SK-N-SH (cell line): ENCODE measurements around the gene GSTA1. TPM values are rescaled to one million over a fixed set of nuclear protein-coding genes. Genes with fewer than 3 reads are reported as not detected.

Experiments used
- CTCF ChIA-PET: fragments of 300-600, 350-600 bp; formaldehyde crosslinking; extraction: SDS; loops from one replicate; lab custom pipeline; 2021; lab: Yijun Ruan, JAX
- POLR2A ChIA-PET: fragments of 350-600 bp; sonication (Branson Sonifier 250); formaldehyde crosslinking; extraction: SDS; loops from one replicate; lab custom pipeline; 2020; ENCODE audit warnings: antibody characterized with exemption, inconsistent platforms; lab: Yijun Ruan, JAX
- DNase-seq: peaks from one replicate; pipeline ENCODE4 v3.0.0; 2012
- H2AFZ ChIP-seq: fragments of 200-600 bp; sonication (generic); 2 replicates; pipeline ENCODE4 v1.8.1; 2016; ENCODE audit warnings: antibody characterized with exemption, mild to moderate bottlenecking, low read depth
- H3F3A ChIP-seq: fragments of 200-600 bp; sonication (generic); replicated peaks from 2 replicates; pipeline ENCODE3; 2016; ENCODE audit warnings: antibody characterized with exemption, mild to moderate bottlenecking; ENCODE audit not compliant: insufficient read depth
- H3K27ac ChIP-seq, 2 experiments: fragments of 200-500 bp in 1 of 2; fragments of 200-600 bp in 1 of 2; sonication (Bioruptor generic) in 1 of 2; sonication (generic), shearing (Covaris generic) in 1 of 2; 2 replicates each; pipeline versions ENCODE4 v1.5.1 to v1.6.1; 2014 to 2016; ENCODE audit warnings: low read depth in 2 of 2, inconsistent platforms in 1 of 2, low read length in 1 of 2, mild to moderate bottlenecking in 1 of 2, mixed read lengths in 1 of 2
- H3K27me3 ChIP-seq: fragments of 200-600 bp; sonication (generic), shearing (Covaris generic); 2 replicates; pipeline ENCODE4 v1.6.1; 2016; ENCODE audit warnings: mixed run types; ENCODE audit not compliant: insufficient read depth
- H3K36me3 ChIP-seq, 2 experiments: fragments of 200-500 bp in 1 of 2; fragments of 200-600 bp in 1 of 2; sonication (Bioruptor generic) in 1 of 2; sonication (generic) in 1 of 2; replicated peaks in 1 of 2; 2 replicates each; pipeline versions ENCODE3 to v1.5.1; 2014 to 2016; ENCODE audit warnings: low read length in 1 of 2, mild to moderate bottlenecking in 1 of 2; ENCODE audit not compliant: insufficient read depth in 2 of 2, control insufficient read depth in 1 of 2
- H3K4me1 ChIP-seq, 2 experiments: fragments of 200-500 bp in 1 of 2; fragments of 200-600 bp in 1 of 2; sonication (Bioruptor generic) in 1 of 2; sonication (generic), shearing (Covaris generic) in 1 of 2; 2 replicates each; pipeline versions ENCODE4 v1.5.1 to v1.6.1; 2014 to 2016; ENCODE audit warnings: low read depth in 1 of 2, low read length in 1 of 2, mixed run types in 1 of 2; ENCODE audit not compliant: insufficient read depth in 2 of 2, control insufficient read depth in 1 of 2
- H3K4me2 ChIP-seq: fragments of 200-600 bp; sonication (generic), shearing (Covaris generic); 2 replicates; pipeline ENCODE4 v1.6.1; 2017; ENCODE audit warnings: mixed run types
- H3K4me3 ChIP-seq, 2 experiments: fragments of 200-500 bp in 1 of 2; fragments of 200-600 bp in 1 of 2; sonication (Bioruptor generic) in 1 of 2; sonication (generic), shearing (Covaris generic) in 1 of 2; 2 replicates each; pipeline versions ENCODE4 v1.5.1 to v1.8.1; 2014 to 2016; ENCODE audit warnings: low read depth in 2 of 2, inconsistent platforms in 1 of 2, low read length in 1 of 2, mild to moderate bottlenecking in 1 of 2, mixed read lengths in 1 of 2, moderate library complexity in 1 of 2
- H3K79me2 ChIP-seq: fragments of 200-600 bp; sonication (generic); 2 replicates; pipeline ENCODE4 v1.8.1; 2017; ENCODE audit warnings: mild to moderate bottlenecking; ENCODE audit not compliant: insufficient read depth
- H3K9ac ChIP-seq: fragments of 200-600 bp; sonication (generic); 2 replicates; pipeline ENCODE4 v1.6.1; 2017; ENCODE audit warnings: mixed run types
- H3K9me2 ChIP-seq: fragments of 200-600 bp; sonication (generic); 2 replicates; pipeline ENCODE4 v1.6.1; 2017; ENCODE audit warnings: mixed run types
- H3K9me3 ChIP-seq: fragments of 200-600 bp; sonication (generic); 2 replicates; pipeline ENCODE4 v1.6.1; 2017; ENCODE audit warnings: mixed run types, mild to moderate bottlenecking, moderate library complexity
- H4K20me1 ChIP-seq: fragments of 200-600 bp; sonication (generic); 2 replicates; pipeline ENCODE4 v1.6.1; 2017; ENCODE audit warnings: mild to moderate bottlenecking, mixed run types; ENCODE audit not compliant: insufficient read depth
- CHD2 ChIP-seq: fragments of 150-350 bp; IDR thresholded peaks from 2 replicates; pipeline ENCODE4 v1.6.1; 2018; ENCODE audit warnings: low read length; ENCODE audit not compliant: partially characterized antibody
- EZH2phosphoT487 ChIP-seq: fragments of 200-600 bp; sonication (generic); IDR thresholded peaks from 2 replicates; pipeline ENCODE4 v1.6.1; 2017; ENCODE audit warnings: low read depth, mixed run types, mild to moderate bottlenecking, antibody characterized with exemption, moderate library complexity, borderline replicate concordance
- FOSL2 ChIP-seq: IDR thresholded peaks from 2 replicates; pipeline ENCODE4 v1.4.0; 2012; ENCODE audit warnings: low read depth, mild to moderate bottlenecking, moderate library complexity, borderline replicate concordance
- FOXJ3 ChIP-seq: sonication (generic); formaldehyde crosslinking; IDR thresholded peaks from 2 replicates; pipeline ENCODE4 v1.5.1; 2020; ENCODE audit warnings: mild to moderate bottlenecking, missing genetic modification reagents
- GABPA ChIP-seq: IDR thresholded peaks from 2 replicates; pipeline ENCODE4 v1.4.0; 2012; ENCODE audit warnings: low read depth, mild to moderate bottlenecking
- NRF1 ChIP-seq: IDR thresholded peaks from 2 replicates; pipeline ENCODE4 v1.6.1; 2012; ENCODE audit warnings: low read depth, mild to moderate bottlenecking, low read length
- POLR2AphosphoS5 ChIP-seq: IDR thresholded peaks from 2 replicates; pipeline ENCODE4 v1.6.1; 2012; ENCODE audit warnings: low read depth, low read length
- RAD21 ChIP-seq: IDR thresholded peaks from 2 replicates; pipeline ENCODE4 v1.6.1; 2012; ENCODE audit warnings: mild to moderate bottlenecking, low read length
- RFX5 ChIP-seq: IDR thresholded peaks from 2 replicates; pipeline ENCODE4 v1.6.1; 2012; ENCODE audit warnings: mild to moderate bottlenecking, improper control_type of control experiment, low read length
- SMC3 ChIP-seq: IDR thresholded peaks from 2 replicates; pipeline ENCODE4 v1.6.1; 2012; ENCODE audit warnings: low read depth, low read length, improper control_type of control experiment
- TAF1 ChIP-seq: IDR thresholded peaks from 2 replicates; pipeline ENCODE4 v1.6.1; 2012; ENCODE audit warnings: low read depth, mild to moderate bottlenecking, low read length, moderate library complexity, borderline replicate concordance
- TEAD4 ChIP-seq: IDR thresholded peaks from 2 replicates; pipeline ENCODE4 v1.4.0; 2012; ENCODE audit warnings: mild to moderate bottlenecking, borderline replicate concordance; ENCODE audit not compliant: insufficient read depth
- YY1 ChIP-seq: IDR thresholded peaks from 2 replicates; pipeline ENCODE4 v1.4.0; 2012; ENCODE audit warnings: low read depth, mild to moderate bottlenecking
- WGBS: methylation state at CpG from one replicate; pipeline ENCODE4 v1.1.6; 2017; ENCODE audit warnings: low lambda C conversion rate; 5-methylcytosine and 5-hydroxymethylcytosine counted together
- polyA plus RNA-seq, 3 experiments: library from polyadenylated mRNA; depleted of rRNA; stranded (reverse); fragments of >200 nt; gene quantifications; 2 replicates each; pipeline ENCODE4 v1.2.3, GENCODE V29; 2012
- TF ChIP-seq, protein P1 (sequence below): fragments of 150-350 bp; IDR thresholded peaks from 2 replicates; pipeline ENCODE4 v1.6.1; 2017; ENCODE audit warnings: antibody characterized with exemption, low read length, low read depth, borderline replicate concordance
- TF ChIP-seq, protein P2 (sequence below): fragments of 200-600 bp; sonication (generic); IDR thresholded peaks from 2 replicates; pipeline ENCODE4 v1.6.1; 2017; ENCODE audit warnings: antibody characterized with exemption, mild to moderate bottlenecking, moderate library complexity

Gene GSTA1
- polyA plus RNA-seq, 1 of the 3 experiments (the other 2 are of a cell fraction): not detected

DNA sequence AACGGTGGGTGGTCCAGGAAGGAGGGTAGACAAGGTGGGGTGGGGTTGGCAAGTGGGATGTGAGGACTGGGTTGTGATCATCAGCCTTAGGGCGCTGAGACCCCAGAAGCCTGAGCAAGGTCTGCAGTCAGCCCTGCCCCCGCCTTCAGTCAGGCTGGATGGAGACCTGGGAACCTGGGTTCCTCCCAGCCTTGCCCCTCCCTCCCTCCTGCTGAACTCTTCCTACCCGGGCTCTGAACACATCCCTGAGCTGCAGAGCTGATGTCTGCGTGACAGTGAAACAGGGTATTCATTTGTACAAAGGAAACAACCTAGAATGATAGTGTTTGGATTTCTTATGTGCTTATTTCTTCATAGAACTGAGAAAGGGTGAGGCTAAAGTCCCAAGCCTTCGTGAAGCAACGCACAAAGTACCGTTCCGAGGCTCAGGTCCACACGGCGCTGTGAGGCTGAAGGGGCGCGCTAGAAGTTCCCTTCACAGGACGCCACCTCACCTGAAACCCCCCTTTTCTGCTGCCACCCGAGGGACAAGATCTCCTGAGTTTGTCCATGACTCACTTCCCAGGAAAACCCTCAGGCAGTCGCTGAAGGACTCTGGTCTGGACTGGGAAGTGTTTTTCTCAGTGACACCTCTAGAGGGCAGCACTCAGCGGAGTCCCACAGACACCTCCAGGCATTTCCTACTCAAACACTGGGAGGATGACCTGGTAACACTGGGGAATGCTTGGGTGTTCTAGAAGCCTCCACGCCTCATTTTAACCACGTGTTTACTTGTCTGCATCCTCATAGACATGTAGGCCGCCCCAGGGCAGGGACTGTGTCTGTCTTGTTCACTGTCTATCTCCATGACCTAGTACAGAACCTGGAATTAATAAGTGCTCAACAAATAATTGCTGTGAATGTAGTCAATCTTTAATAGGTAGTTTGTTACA, 35.8 kb upstream of the GSTA1 start:
- Histone ChIP-seq H2AFZ (no peak overlapping the region), H3K9me3 (no peaks in the 10 kb centered on the region), H3K9me2 (no peaks in the 10 kb centered on the region), H3K27me3 (peaks cover 19% of the 10 kb centered on the region; the same call in 1 of the 2 replicates), H3K4me3 (no peak overlapping the region), H3K79me2 (no peaks in the 10 kb centered on the region), H3F3A (no peaks in the 10 kb centered on the region), H3K36me3 (no peaks in the 10 kb centered on the region), H3K4me1 (no peaks in the 10 kb centered on the region), H3K9ac (no peak overlapping the region), H3K27ac (no peak overlapping the region), H4K20me1 (no peaks in the 10 kb centered on the region), H3K4me2 (no peak overlapping the region)
- peak; percentile 68 for DNase-seq
- peak; percentile 44 for TF ChIP-seq SMC3
- TF ChIP-seq NRF1: no peak
- no peak for TF ChIP-seq FOXJ3
- TF ChIP-seq FOSL2: no peak
- TF ChIP-seq RAD21: peak; percentile 53
- no peak for TF ChIP-seq GABPA
- no peak for TF ChIP-seq TAF1
- TF ChIP-seq, protein P1, sequence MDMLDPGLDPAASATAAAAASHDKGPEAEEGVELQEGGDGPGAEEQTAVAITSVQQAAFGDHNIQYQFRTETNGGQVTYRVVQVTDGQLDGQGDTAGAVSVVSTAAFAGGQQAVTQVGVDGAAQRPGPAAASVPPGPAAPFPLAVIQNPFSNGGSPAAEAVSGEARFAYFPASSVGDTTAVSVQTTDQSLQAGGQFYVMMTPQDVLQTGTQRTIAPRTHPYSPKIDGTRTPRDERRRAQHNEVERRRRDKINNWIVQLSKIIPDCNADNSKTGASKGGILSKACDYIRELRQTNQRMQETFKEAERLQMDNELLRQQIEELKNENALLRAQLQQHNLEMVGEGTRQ: no peak
- no peak for TF ChIP-seq EZH2phosphoT487
- no peak for TF ChIP-seq YY1
- no peak for TF ChIP-seq POLR2AphosphoS5
- no peak for TF ChIP-seq RFX5
- TF ChIP-seq, protein P2, sequence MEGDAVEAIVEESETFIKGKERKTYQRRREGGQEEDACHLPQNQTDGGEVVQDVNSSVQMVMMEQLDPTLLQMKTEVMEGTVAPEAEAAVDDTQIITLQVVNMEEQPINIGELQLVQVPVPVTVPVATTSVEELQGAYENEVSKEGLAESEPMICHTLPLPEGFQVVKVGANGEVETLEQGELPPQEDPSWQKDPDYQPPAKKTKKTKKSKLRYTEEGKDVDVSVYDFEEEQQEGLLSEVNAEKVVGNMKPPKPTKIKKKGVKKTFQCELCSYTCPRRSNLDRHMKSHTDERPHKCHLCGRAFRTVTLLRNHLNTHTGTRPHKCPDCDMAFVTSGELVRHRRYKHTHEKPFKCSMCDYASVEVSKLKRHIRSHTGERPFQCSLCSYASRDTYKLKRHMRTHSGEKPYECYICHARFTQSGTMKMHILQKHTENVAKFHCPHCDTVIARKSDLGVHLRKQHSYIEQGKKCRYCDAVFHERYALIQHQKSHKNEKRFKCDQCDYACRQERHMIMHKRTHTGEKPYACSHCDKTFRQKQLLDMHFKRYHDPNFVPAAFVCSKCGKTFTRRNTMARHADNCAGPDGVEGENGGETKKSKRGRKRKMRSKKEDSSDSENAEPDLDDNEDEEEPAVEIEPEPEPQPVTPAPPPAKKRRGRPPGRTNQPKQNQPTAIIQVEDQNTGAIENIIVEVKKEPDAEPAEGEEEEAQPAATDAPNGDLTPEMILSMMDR: peak; percentile 78
- TF ChIP-seq CHD2: no peak
- no peak for TF ChIP-seq TEAD4
- ChIA-PET CTCF (no interaction called here), POLR2A (no interaction called here)
- WGBS: 41% methylated on average over 20 of the region's 20 CpGs
